HEK293T (cell line): ENCODE results near the gene CAPN7.

Experiments
- ARNT ChIP-seq: fragments of 450-650 bp; IDR thresholded peaks from 2 replicates; pipeline ENCODE4 v1.6.1; 2017; ENCODE audit warnings: mild to moderate bottlenecking
- BHLHE40 ChIP-seq: fragments of 450-650 bp; IDR thresholded peaks from 2 replicates; pipeline ENCODE4 v1.6.1; 2016; ENCODE audit warnings: mild to moderate bottlenecking, moderate library complexity, borderline replicate concordance
- ELF4 ChIP-seq: fragments of 450-650 bp; IDR thresholded peaks from 2 replicates; pipeline ENCODE4 v1.6.1; 2017; ENCODE audit warnings: antibody characterized with exemption
- FOXA1 ChIP-seq: fragments of 450-650 bp; IDR thresholded peaks from 2 replicates; pipeline ENCODE4 v1.6.1; 2016; ENCODE audit warnings: mild to moderate bottlenecking
- FOXK2 ChIP-seq: fragments of 450-650 bp; IDR thresholded peaks from 2 replicates; pipeline ENCODE4 v1.6.1; 2016; ENCODE audit warnings: mild to moderate bottlenecking
- FOXM1 ChIP-seq: fragments of 450-650 bp; IDR thresholded peaks from 2 replicates; pipeline ENCODE4 v1.6.1; 2017; ENCODE audit warnings: mild to moderate bottlenecking, borderline replicate concordance
- LEF1 ChIP-seq: fragments of 450-650 bp; IDR thresholded peaks from 2 replicates; pipeline ENCODE4 v1.6.1; 2017; ENCODE audit warnings: mild to moderate bottlenecking, borderline replicate concordance
- SP1 ChIP-seq: fragments of 450-650 bp; IDR thresholded peaks from 2 replicates; pipeline ENCODE4 v1.6.1; 2017
- SUZ12 ChIP-seq: fragments of 450-650 bp; IDR thresholded peaks from 2 replicates; pipeline ENCODE4 v1.6.1; 2016; ENCODE audit warnings: mild to moderate bottlenecking
- TARDBP ChIP-seq: fragments of 450-650 bp; IDR thresholded peaks from 2 replicates; pipeline ENCODE4 v1.6.1; 2016

DNA sequence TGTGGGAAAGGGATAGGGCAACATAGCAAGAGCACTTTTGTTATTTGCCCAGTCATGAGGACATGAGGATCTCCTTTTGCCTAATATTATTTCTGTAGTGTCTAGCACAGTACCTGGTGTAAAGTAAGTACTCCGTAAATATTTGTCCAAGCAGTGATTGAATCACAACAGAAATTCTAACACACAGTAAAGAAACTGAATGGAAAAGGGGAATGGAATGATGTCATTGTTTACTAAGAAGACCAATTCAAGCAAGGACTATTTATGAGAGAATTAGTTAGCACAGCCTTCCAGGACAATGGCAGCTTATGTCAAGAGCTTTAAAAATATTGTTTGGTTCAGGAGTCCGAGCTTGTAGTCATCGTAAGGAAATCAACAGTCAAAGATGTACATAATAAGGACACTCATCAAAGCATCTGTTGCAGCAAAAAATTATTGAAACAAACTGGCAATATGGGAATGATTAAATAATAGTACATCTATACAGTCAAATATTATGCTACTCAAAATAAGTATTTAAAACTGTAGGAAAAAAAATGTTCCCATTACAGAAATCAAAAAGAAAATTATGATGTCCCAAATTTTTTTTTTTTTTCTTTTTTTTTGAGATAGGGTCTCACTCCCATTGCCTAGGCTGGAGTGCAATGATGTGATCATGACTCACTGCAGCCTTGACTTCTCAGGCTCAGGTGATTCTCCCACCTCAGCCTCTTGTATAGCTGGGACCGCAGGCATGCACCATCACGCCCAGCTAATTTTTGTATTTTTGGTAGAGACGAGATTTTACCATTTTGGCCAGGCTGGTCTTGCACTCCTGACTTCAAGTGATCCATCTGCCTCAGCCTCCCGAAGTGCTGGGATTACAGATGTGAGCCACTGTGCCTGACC is 17.9 kb downstream of the CAPN7 start:
- TF ChIP-seq SP1 (no peak), BHLHE40 (no peak), TARDBP (no peak), SUZ12 (no peak), FOXM1 (no peak), FOXK2 (no peak), ELF4 (no peak), LEF1 (no peak), ARNT (no peak), FOXA1 (no peak)
